ENCODE measurements around the gene PARVB. TPM values are rescaled to one million over a fixed set of nuclear protein-coding genes. Genes with fewer than 3 reads are reported as not detected.
A peak's percentile ranks its signal among the peaks of the same experiment; 100 is the strongest.

The PARVB gene
- total and polyA plus RNA-seq, 8 donors = 3.8 to 27.3 (median 10.4) TPM

- H3K27me3 ChIP-seq = no peaks in the 10 kb centered on the region
- H3K4me3 ChIP-seq = no peak overlapping the region
- FAIRE-seq = no peak
- no peaks in the 10 kb centered on the region for H3K36me3 ChIP-seq
- H3K4me1 ChIP-seq = no peaks in the 10 kb centered on the region
- H3K27ac ChIP-seq = no peak overlapping the region
- no peak for ATAC-seq
- peak in 1 of 6 donors; percentile 26 for DNase-seq
- intact Hi-C loops (cut with DNase I) = no loop called here
- 76% methylated on average over 8 of the region's 8 CpGs for WGBS, 2 donors
- H3K9me3 ChIP-seq = no peaks in the 10 kb centered on the region
- TF ChIP-seq CTCF (IDR thresholded peaks at IDR 0.05) = no peak
These were observed 68.6 kb downstream of the PARVB start for GRCh38 chr22:44092636-44093220.

- intact Hi-C loops (cut with DNase I) = no loop called here
- Histone ChIP-seq H3K27ac (no peak overlapping the region), H3K36me3 (no peaks in the 10 kb centered on the region), H3K4me1 (no peaks in the 10 kb centered on the region), H3K4me3 (no peak overlapping the region), H3K27me3 (no peaks in the 10 kb centered on the region), H3K9me3 (no peaks in the 10 kb centered on the region)
- FAIRE-seq (no peak), ATAC-seq (no peak), DNase-seq (peak in 1 of 6 donors; percentile 13)
- TF ChIP-seq CTCF (IDR thresholded peaks at IDR 0.05) = no peak
- WGBS, 2 donors = 82 to 90% methylated on average over 9 of the region's 9 CpGs
These were observed 69.7 kb downstream of the PARVB start for GRCh38 chr22:44093791-44094190.

- no peak for ATAC-seq
- no peak for FAIRE-seq
- Histone ChIP-seq H3K4me3 (no peak overlapping the region), H3K27me3 (no peaks in the 10 kb centered on the region), H3K9me3 (no peaks in the 10 kb centered on the region), H3K4me1 (no peaks in the 10 kb centered on the region), H3K27ac (no peak overlapping the region), H3K36me3 (no peaks in the 10 kb centered on the region)
- intact Hi-C loops (cut with DNase I) = no loop called here
- peak in 1 of 6 donors; percentile 13 for DNase-seq
- TF ChIP-seq CTCF (IDR thresholded peaks at IDR 0.05) = no peak
- WGBS, 2 donors = 88 to 90% methylated on average over 14 of the region's 14 CpGs
These were observed 70.7 kb downstream of the PARVB start for GRCh38 chr22:44094751-44095302.

- peak in 1 of 6 donors; percentile 43 for DNase-seq
- Histone ChIP-seq H3K4me3 (no peak overlapping the region), H3K4me1 (no peaks in the 10 kb centered on the region), H3K27me3 (no peaks in the 10 kb centered on the region), H3K9me3 (no peaks in the 10 kb centered on the region), H3K36me3 (no peaks in the 10 kb centered on the region), H3K27ac (no peak overlapping the region)
- no peak for ATAC-seq
- intact Hi-C loops (cut with DNase I) = no loop called here
- FAIRE-seq = no peak
- 87 to 89% methylated on average over 11 of the region's 11 CpGs for WGBS, 2 donors
- TF ChIP-seq CTCF (IDR thresholded peaks at IDR 0.05) = no peak
These were observed 72.6 kb downstream of the PARVB start for GRCh38 chr22:44096736-44097135.

- no peak for TF ChIP-seq CTCF (IDR thresholded peaks at IDR 0.05)
These were observed 73.3 kb downstream of the PARVB start for GRCh38 chr22:44097263-44098020.

More at GRCh38 chr22:44097263-44098020, 73.3 kb downstream of the PARVB start:
- H3K9me3 ChIP-seq = no peaks in the 10 kb centered on the region
- ATAC-seq (no peak), FAIRE-seq (no peak), DNase-seq (peak in 1 of 6 donors; percentile 33)
- H3K4me3 ChIP-seq = no peak overlapping the region
- WGBS, 2 donors = 86 to 88% methylated on average over 23 of the region's 23 CpGs
- H3K36me3 ChIP-seq = no peaks in the 10 kb centered on the region
- no peak overlapping the region for H3K27ac ChIP-seq
- intact Hi-C loops (cut with DNase I) = no loop called here
- no peaks in the 10 kb centered on the region for H3K4me1 ChIP-seq
- H3K27me3 ChIP-seq = no peaks in the 10 kb centered on the region
